Kidney (tissue), 14 donors: ENCODE results near the gene KMT2E. TPM values are rescaled to one million over a fixed set of nuclear protein-coding genes. Genes with fewer than 3 reads are reported as not detected.

ENCODE experiments used
- DNase-seq, 5 donors: peaks; one replicate each; pipeline ENCODE4 v3.0.0-alpha.2; 2013 to 2020
- FAIRE-seq: peaks from 2 replicates; lab custom pipeline; 2012; peaks lifted over from hg19 to GRCh38; lab: Jason Lieb, UNC
- H3K27ac ChIP-seq, 2 donors: one replicate each; pipeline ENCODE4 v1.7.0; 2013; ENCODE audit warnings: low read depth in 2 of 2, low read length in 2 of 2, inconsistent platforms in 1 of 2
- H3K27me3 ChIP-seq: one replicate; pipeline ENCODE4 v1.7.1; 2013; ENCODE audit warnings: low read length, inconsistent platforms; ENCODE audit not compliant: control insufficient read depth, insufficient read depth
- H3K36me3 ChIP-seq, 3 donors: one replicate each; pipeline versions ENCODE4 v1.7.0 to v1.7.1; 2013; ENCODE audit warnings: low read length in 3 of 3, control low read depth in 1 of 3, inconsistent platforms in 1 of 3; ENCODE audit not compliant: insufficient read depth in 3 of 3, control insufficient read depth in 2 of 3
- H3K4me1 ChIP-seq, 3 donors: one replicate each; pipeline versions ENCODE4 v1.7.0 to v1.7.1; 2013; ENCODE audit warnings: low read length in 3 of 3, inconsistent platforms in 1 of 3, low read depth in 1 of 3; ENCODE audit not compliant: control insufficient read depth in 2 of 3, insufficient read depth in 2 of 3
- H3K4me3 ChIP-seq, 3 donors: one replicate each; pipeline versions ENCODE4 v1.7.0 to v1.8.1; 2013; ENCODE audit warnings: low read length in 3 of 3, control low read depth in 1 of 3, inconsistent platforms in 1 of 3
- H3K9ac ChIP-seq, 3 donors: one replicate each; pipeline versions ENCODE4 v1.7.0 to v1.7.1; 2013; ENCODE audit warnings: low read length in 3 of 3, control low read depth in 1 of 3, inconsistent platforms in 1 of 3
- H3K9me3 ChIP-seq, 3 donors: one replicate each; pipeline versions ENCODE4 v1.7.0 to v1.7.1; 2013; ENCODE audit warnings: low read length in 3 of 3, control low read depth in 1 of 3, inconsistent platforms in 1 of 3; ENCODE audit not compliant: control insufficient read depth in 2 of 3, insufficient read depth in 1 of 3
- CTCF ChIP-seq: IDR thresholded peaks from 3 replicates; pipeline ENCODE4 v1.5.1; 2012; ENCODE audit warnings: mild to moderate bottlenecking, moderate library complexity, borderline replicate concordance; ENCODE audit not compliant: insufficient read depth; ENCODE audit errors: extremely low read depth
- intact Hi-C: fragments of 100-400 bp; cut with DNase I; formaldehyde crosslinking; loops from one replicate; pipeline ENCODE4 v1.11.1; 2022
- polyA plus RNA-seq: library from polyadenylated mRNA; stranded (reverse); fragments of 350-450 nt; fragmentation: Illumina TruSeq; extraction: RNeasy Lipid Tissue Mini Kit (QIAGEN cat#74804); gene quantifications from one replicate; pipeline ENCODE4 v1.2.3, GENCODE V29; 2014; ENCODE audit warnings: low read depth, low replicate concordance; ENCODE audit not compliant: insufficient read depth
- total RNA-seq: library from RNA; stranded (reverse); fragmentation: NEBNext Ultra II Directional; extraction: Animal tissue kit (Norgen Biotek cat#: 25700); gene quantifications from one replicate; pipeline ENCODE4 v1.2.1, GENCODE V29; 2021
- donor health status: control.
- donor health status: control.
- donor health status: control.
- donor health status: control.
- donor health status: control.
- donor health status: DM: yes; HTN: yes; CAD: no.
- donor health status: Normal renal cell carcinoma (clear cell type).

Gene KMT2E
- total and polyA plus RNA-seq, 2 donors from 2014 or later: 7.2 to 106 TPM

- no peak for TF ChIP-seq CTCF
- DNase-seq: peak; percentile 99 to 100 (median 99)
- Histone ChIP-seq H3K9me3 (no peaks in the 10 kb centered on the region), H3K36me3 (peaks cover 0 to 6% (median 0%) of the 10 kb centered on the region in 3 donors), H3K27ac (peak overlapping the region; percentile 100), H3K27me3 (no peaks in the 10 kb centered on the region), H3K9ac (peak overlapping the region; percentile 87 to 100 (median 99)), H3K4me3 (peak overlapping the region; percentile 89 to 99 (median 99)), H3K4me1 (peaks cover 8 to 10% (median 8%) of the 10 kb centered on the region in 3 donors)
- intact Hi-C loops: no loop called here
- no peak for FAIRE-seq
Measured at GRCh38 chr7:105012503-105013220, 1.3 kb upstream of the KMT2E start.

GRCh38 chr7:105013221-105013815 lies 687 bp upstream of the KMT2E start:
- Histone ChIP-seq H3K36me3 (peaks cover 0 to 6% (median 0%) of the 10 kb centered on the region in 3 donors), H3K4me3 (peak overlapping the region; percentile 89 to 99 (median 99)), H3K27ac (peak overlapping the region; percentile 100), H3K27me3 (no peaks in the 10 kb centered on the region), H3K4me1 (peaks cover 8 to 10% (median 9%) of the 10 kb centered on the region in 3 donors), H3K9ac (peak overlapping the region; percentile 87 to 100 (median 99)), H3K9me3 (no peaks in the 10 kb centered on the region)
- intact Hi-C loops: no loop called here
- FAIRE-seq: no peak
- DNase-seq: peak; percentile 95 to 99 (median 97)
- TF ChIP-seq CTCF: peak; percentile 53

- DNase-seq (peak in 4 of 5 donors; percentile 64 to 85 (median 79)), FAIRE-seq (no peak)
- H3K27ac ChIP-seq: peak overlapping the region; percentile 100
- peaks cover 8 to 10% (median 8%) of the 10 kb centered on the region in 3 donors for H3K4me1 ChIP-seq
- TF ChIP-seq CTCF: no peak
- H3K4me3 ChIP-seq: peak overlapping the region; percentile 89 to 98 (median 93)
- H3K27me3 ChIP-seq: no peaks in the 10 kb centered on the region
- no peaks in the 10 kb centered on the region for H3K9me3 ChIP-seq
- intact Hi-C loops: no loop called here
- H3K9ac ChIP-seq: peak overlapping the region; percentile 87 to 100 (median 93)
- H3K36me3 ChIP-seq: peaks cover 0 to 6% (median 0%) of the 10 kb centered on the region in 3 donors
Measured at GRCh38 chr7:105014693-105015389, 836 bp downstream of the KMT2E start.
